ENCODE data around the gene PATZ1. TPM values are rescaled to one million over a fixed set of nuclear protein-coding genes. Genes with fewer than 3 reads are reported as not detected.
A peak's percentile ranks its signal among the peaks of the same experiment; 100 is the strongest.

Gene PATZ1
- total RNA-seq, 1 donor from 2014 or later: 60.7 TPM

- H3K27me3 ChIP-seq (ENCODE audit: control insufficient read depth, insufficient read depth, low read length): no peaks in the 10 kb centered on the region
- H3K36me3 ChIP-seq (ENCODE audit: control insufficient read depth, insufficient read depth, low read length): peaks cover 2% of the 10 kb centered on the region
- peak; percentile 91 for TF ChIP-seq CTCF (IDR thresholded peaks at IDR 0.05; ENCODE audit: insufficient read depth, low read length, poor library complexity, severe bottlenecking)
- H3K4me3 ChIP-seq (ENCODE audit: low read depth, low read length): no peak overlapping the region
- no peak for DNase-seq (ENCODE audit: low read depth)
Measured at GRCh38 chr22:31313366-31314147, 32.6 kb downstream of the PATZ1 start.

- DNase-seq (ENCODE audit: low read depth): no peak
- TF ChIP-seq CTCF (IDR thresholded peaks at IDR 0.05; ENCODE audit: insufficient read depth, low read length, poor library complexity, severe bottlenecking): no peak
- no peaks in the 10 kb centered on the region for H3K27me3 ChIP-seq (ENCODE audit: control insufficient read depth, insufficient read depth, low read length)
- no peak overlapping the region for H3K4me3 ChIP-seq (ENCODE audit: low read depth, low read length)
- H3K36me3 ChIP-seq (ENCODE audit: control insufficient read depth, insufficient read depth, low read length): no peaks in the 10 kb centered on the region
Measured at GRCh38 chr22:31308181-31308580, 38.0 kb downstream of the PATZ1 start.

GRCh38 chr22:31305194-31305593, 41.0 kb downstream of the PATZ1 start:
- Histone ChIP-seq H3K27me3 (ENCODE audit: control insufficient read depth, insufficient read depth, low read length) (no peaks in the 10 kb centered on the region), H3K36me3 (ENCODE audit: control insufficient read depth, insufficient read depth, low read length) (no peaks in the 10 kb centered on the region), H3K4me3 (ENCODE audit: low read depth, low read length) (no peak overlapping the region)
- no peak for TF ChIP-seq CTCF (IDR thresholded peaks at IDR 0.05; ENCODE audit: insufficient read depth, low read length, poor library complexity, severe bottlenecking)
- no peak for DNase-seq (ENCODE audit: low read depth)

GRCh38 chr22:31302537-31302936, 43.6 kb downstream of the PATZ1 start:
- DNase-seq (ENCODE audit: low read depth): no peak
- TF ChIP-seq CTCF (IDR thresholded peaks at IDR 0.05; ENCODE audit: insufficient read depth, low read length, poor library complexity, severe bottlenecking): no peak
- H3K36me3 ChIP-seq (ENCODE audit: control insufficient read depth, insufficient read depth, low read length): no peaks in the 10 kb centered on the region
- H3K27me3 ChIP-seq (ENCODE audit: control insufficient read depth, insufficient read depth, low read length): no peaks in the 10 kb centered on the region
- no peak overlapping the region for H3K4me3 ChIP-seq (ENCODE audit: low read depth, low read length)

GRCh38 chr22:31302006-31302405, 44.1 kb downstream of the PATZ1 start:
- no peak for DNase-seq (ENCODE audit: low read depth)
- Histone ChIP-seq H3K4me3 (ENCODE audit: low read depth, low read length) (no peak overlapping the region), H3K27me3 (ENCODE audit: control insufficient read depth, insufficient read depth, low read length) (no peaks in the 10 kb centered on the region), H3K36me3 (ENCODE audit: control insufficient read depth, insufficient read depth, low read length) (no peaks in the 10 kb centered on the region)
- no peak for TF ChIP-seq CTCF (IDR thresholded peaks at IDR 0.05; ENCODE audit: insufficient read depth, low read length, poor library complexity, severe bottlenecking)

DNA sequence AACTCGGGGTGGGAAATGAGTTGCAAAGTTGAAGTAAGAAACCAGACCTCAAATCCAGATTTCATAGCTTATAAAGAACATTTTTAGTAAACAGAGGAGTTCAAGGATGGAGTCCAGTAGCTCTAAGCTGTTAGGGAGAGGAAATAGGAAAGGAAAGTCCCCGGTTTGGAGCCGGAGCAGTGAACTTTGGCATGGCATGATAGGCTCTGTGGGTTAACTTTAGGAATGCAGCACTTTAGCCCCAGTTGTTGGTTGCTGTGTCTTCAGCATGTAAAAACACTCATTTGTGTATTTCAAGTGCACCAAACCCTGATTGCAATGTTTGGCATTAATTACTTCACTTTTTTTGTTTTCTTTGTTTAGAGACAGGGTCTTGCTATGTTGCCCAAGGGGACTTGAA, 45.2 kb downstream of the PATZ1 start:
- TF ChIP-seq CTCF (IDR thresholded peaks at IDR 0.05; ENCODE audit: insufficient read depth, low read length, poor library complexity, severe bottlenecking): no peak
- no peaks in the 10 kb centered on the region for H3K36me3 ChIP-seq (ENCODE audit: control insufficient read depth, insufficient read depth, low read length)
- no peak for DNase-seq (ENCODE audit: low read depth)
- no peaks in the 10 kb centered on the region for H3K27me3 ChIP-seq (ENCODE audit: control insufficient read depth, insufficient read depth, low read length)
- H3K4me3 ChIP-seq (ENCODE audit: low read depth, low read length): no peak overlapping the region
